Articular chondrocyte of knee joint (primary cell): ENCODE results near the gene NNT. TPM values are rescaled to one million over a fixed set of nuclear protein-coding genes. Genes with fewer than 3 reads are reported as not detected.

ENCODE experiments used
- total RNA-seq: library from RNA; depleted of rRNA; stranded (reverse); fragments of >200 nt; gene quantifications from 2 replicates; pipeline ENCODE4 v1.2.3, GENCODE V29; 2012

The NNT gene
- 108 and 129 TPM in 2 replicates for total RNA-seq

GRCh38 chr5:43602461-43603343, at the start of gene NNT:
Gene NNT, plus strand, starts transcription at chr5:43603180. Its CDS starts 6,016 bp downstream, at chr5:43609196.

GRCh38 chr5:43556857-43557542, 46.0 kb upstream of the NNT start, which contains the start of gene PAIP1:
Gene PAIP1, minus strand, starts transcription at chr5:43557077. Its CDS starts 231 bp downstream, at chr5:43556846.

Other genes starting within 250 kb of the NNT start
- 14.6 and 15.7 TPM in 2 replicates for gene CCL28, start 190.8 kb upstream of the NNT start, total RNA-seq
- 22.7 and 27.3 TPM in 2 replicates for gene TMEM267, start 119.3 kb upstream of the NNT start, total RNA-seq
- 4.4 and 6.7 TPM in 2 replicates for gene C5orf34, start 88.0 kb upstream of the NNT start, total RNA-seq
- gene PAIP1, start 46.1 kb upstream of the NNT start, total RNA-seq, result 110 and 117 TPM in 2 replicates